Measurements from ENCODE around the gene MGLL.

DNA sequence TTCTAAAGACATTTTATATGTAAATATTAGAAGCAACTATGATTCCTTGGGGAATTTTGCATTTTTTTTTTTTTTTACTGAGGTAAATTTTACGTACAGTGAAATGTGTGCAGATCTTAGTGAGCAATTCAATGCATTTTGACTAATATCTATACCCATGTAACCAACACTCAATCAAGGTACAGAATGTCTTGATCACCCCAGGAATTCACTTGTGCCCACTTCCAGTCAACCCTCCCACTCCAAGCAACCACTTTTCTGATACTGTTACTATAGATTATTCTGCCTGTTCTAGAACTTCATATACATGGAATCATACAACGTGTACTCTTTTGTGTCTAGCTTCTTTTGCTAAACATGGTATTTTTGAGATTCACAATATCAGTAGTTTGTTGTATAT is 45.1 kb upstream of the MGLL start:
- no peak for TF ChIP-seq EZH2phosphoT487 (IDR thresholded peaks at IDR 0.05; ENCODE audit: insufficient read depth, low read depth)
- no peak for TF ChIP-seq EZH2 (IDR thresholded peaks at IDR 0.05; ENCODE audit: insufficient read depth, poor library complexity, severe bottlenecking)
